Erythroblast (primary cell): ENCODE results near the gene TCTN2.

ENCODE experiments used
- GATA1 ChIP-seq: IDR thresholded peaks from 2 replicates; pipeline ENCODE4 v1.6.1; 2011; ENCODE audit warnings: low read depth, mild to moderate bottlenecking, control low read depth, low read length, moderate library complexity
- POLR2A ChIP-seq: IDR thresholded peaks from 2 replicates; pipeline ENCODE4 v1.6.1; 2011; ENCODE audit warnings: mild to moderate bottlenecking, low read length

DNA sequence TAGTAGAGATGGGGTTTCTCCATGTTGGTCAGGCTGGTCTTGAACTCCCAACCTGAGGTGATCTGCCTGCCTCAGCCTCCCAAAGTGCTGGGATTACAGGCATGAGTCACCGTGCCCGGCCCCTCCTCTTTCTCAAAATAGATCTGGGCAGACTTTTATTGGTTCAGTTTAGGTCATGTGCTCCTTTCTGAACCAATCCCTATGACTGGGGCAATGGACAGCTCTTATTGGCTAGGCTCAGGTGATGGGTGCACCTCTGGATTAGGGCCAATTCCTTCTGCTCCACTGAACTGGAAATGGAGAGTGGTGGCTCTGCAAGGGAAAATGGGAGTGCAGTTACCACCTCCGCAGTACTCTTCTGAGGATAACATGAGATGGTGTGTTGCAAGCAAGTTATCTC, 35.0 kb downstream of the TCTN2 start:
- no peak for TF ChIP-seq POLR2A
- TF ChIP-seq GATA1: no peak
